Skeletal muscle tissue (tissue), 4 donors: Measurements from ENCODE around the gene FAM13B. TPM values are rescaled to one million over a fixed set of nuclear protein-coding genes. Genes with fewer than 3 reads are reported as not detected.

Source experiments
- H3K27ac ChIP-seq: one replicate; pipeline ENCODE4 v1.7.0; 2013; ENCODE audit warnings: mild to moderate bottlenecking, low read depth, low read length, inconsistent platforms
- H3K27me3 ChIP-seq, 3 donors: one replicate each; pipeline ENCODE4 v1.7.0; 2013; ENCODE audit warnings: low read length in 3 of 3; ENCODE audit not compliant: control insufficient read depth in 3 of 3, insufficient read depth in 3 of 3
- H3K36me3 ChIP-seq, 3 donors: one replicate each; pipeline ENCODE4 v1.7.0; 2013; ENCODE audit warnings: low read length in 3 of 3; ENCODE audit not compliant: control insufficient read depth in 3 of 3, insufficient read depth in 3 of 3
- H3K4me1 ChIP-seq, 3 donors: one replicate each; pipeline ENCODE4 v1.7.0; 2013; ENCODE audit warnings: low read length in 3 of 3, mild to moderate bottlenecking in 3 of 3; ENCODE audit not compliant: control insufficient read depth in 3 of 3, insufficient read depth in 3 of 3
- H3K4me3 ChIP-seq, 3 donors: one replicate each; pipeline ENCODE4 v1.7.0; 2013; ENCODE audit warnings: low read length in 3 of 3
- H3K9ac ChIP-seq, 3 donors: one replicate each; pipeline ENCODE4 v1.7.0; 2013; ENCODE audit warnings: low read length in 3 of 3, mild to moderate bottlenecking in 3 of 3, moderate library complexity in 2 of 3, low read depth in 1 of 3
- H3K9me3 ChIP-seq, 3 donors: one replicate each; pipeline ENCODE4 v1.7.0; 2013; ENCODE audit warnings: low read length in 3 of 3; ENCODE audit not compliant: control insufficient read depth in 3 of 3
- total RNA-seq: library from RNA; depleted of rRNA; stranded (reverse); fragments of >200 nt; gene quantifications from one replicate; pipeline ENCODE4 v1.2.3, GENCODE V29; 2014
- donor health status: Osteomylitis.

FAM13B gene
- total RNA-seq, 1 donor from 2014 or later, result 43.8 TPM

DNA sequence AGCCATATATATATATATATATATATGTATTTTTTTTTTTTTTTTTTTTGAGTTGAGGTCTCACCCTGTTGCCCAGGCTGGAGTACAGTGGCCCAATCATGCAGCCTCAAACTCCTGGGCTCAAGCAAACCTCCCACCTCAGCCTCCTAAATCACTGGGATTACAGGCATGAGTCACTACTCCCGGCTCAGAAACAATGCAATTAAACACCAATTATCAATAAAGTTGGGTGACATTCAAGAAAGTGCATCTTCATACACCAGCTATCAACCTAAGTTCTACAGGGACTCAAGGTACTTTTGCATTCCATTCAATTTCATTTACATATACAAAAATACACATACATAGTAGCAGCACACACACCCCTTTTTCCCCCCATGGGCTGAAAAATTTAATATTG is 7.6 kb downstream of the FAM13B start:
- no peaks in the 10 kb centered on the region for H3K9me3 ChIP-seq
- H3K4me3 ChIP-seq, result no peak overlapping the region
- no peak overlapping the region for H3K9ac ChIP-seq
- H3K27ac ChIP-seq, result no peak overlapping the region
- no peaks in the 10 kb centered on the region for H3K27me3 ChIP-seq
- no peaks in the 10 kb centered on the region for H3K36me3 ChIP-seq
- H3K4me1 ChIP-seq, result peaks cover 6 to 14% (median 6%) of the 10 kb centered on the region in 3 donors

DNA sequence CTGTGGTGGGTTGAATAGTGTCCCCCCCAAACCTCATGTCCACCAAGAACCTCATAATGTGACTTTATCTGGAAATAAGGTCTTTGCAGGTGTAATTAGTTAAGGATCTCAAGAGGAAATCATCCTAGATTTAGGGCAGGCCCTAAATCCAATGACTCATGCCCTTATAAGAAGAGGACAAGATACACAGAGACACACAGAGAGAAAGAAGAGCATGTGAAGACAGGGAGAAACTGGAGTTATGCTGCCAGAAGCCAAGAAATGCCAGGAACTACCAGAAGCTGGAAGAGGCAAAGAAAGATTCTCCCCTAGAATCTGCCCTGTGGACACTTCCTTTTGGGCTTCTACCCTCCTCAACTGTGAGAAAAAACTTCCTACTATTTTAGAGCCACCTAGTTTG is 8.8 kb downstream of the FAM13B start:
- Histone ChIP-seq H3K4me1 (peaks cover 6% of the 10 kb centered on the region in 3 donors), H3K36me3 (peaks cover 0 to 3% (median 0%) of the 10 kb centered on the region in 3 donors), H3K9ac (no peak overlapping the region), H3K4me3 (no peak overlapping the region), H3K9me3 (no peaks in the 10 kb centered on the region), H3K27ac (no peak overlapping the region), H3K27me3 (no peaks in the 10 kb centered on the region)

DNA sequence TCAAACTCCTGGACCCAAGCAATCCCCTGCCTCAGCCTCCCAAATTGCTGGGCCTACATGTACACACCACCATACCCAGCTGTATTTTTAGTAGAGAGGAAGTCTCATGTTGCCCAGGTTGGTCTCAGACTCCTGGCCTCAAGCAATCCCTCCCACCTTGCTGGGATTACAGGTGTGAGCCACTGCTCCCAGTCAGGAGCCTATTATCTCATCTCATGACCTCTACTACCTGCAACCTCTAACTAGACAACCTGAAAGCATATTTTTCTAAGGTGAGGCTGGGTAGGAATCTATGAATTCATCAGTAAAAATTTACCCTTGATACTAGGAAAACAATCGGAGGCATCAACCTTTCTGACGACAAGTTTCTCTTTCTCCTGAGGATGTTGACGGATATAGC is 10.0 kb downstream of the FAM13B start:
- no peak overlapping the region for H3K9ac ChIP-seq
- peaks cover 2 to 11% (median 5%) of the 10 kb centered on the region in 3 donors for H3K36me3 ChIP-seq
- no peaks in the 10 kb centered on the region for H3K9me3 ChIP-seq
- H3K4me1 ChIP-seq, result peaks cover 6% of the 10 kb centered on the region in 3 donors
- no peak overlapping the region for H3K27ac ChIP-seq
- H3K27me3 ChIP-seq, result no peaks in the 10 kb centered on the region
- no peak overlapping the region for H3K4me3 ChIP-seq

DNA sequence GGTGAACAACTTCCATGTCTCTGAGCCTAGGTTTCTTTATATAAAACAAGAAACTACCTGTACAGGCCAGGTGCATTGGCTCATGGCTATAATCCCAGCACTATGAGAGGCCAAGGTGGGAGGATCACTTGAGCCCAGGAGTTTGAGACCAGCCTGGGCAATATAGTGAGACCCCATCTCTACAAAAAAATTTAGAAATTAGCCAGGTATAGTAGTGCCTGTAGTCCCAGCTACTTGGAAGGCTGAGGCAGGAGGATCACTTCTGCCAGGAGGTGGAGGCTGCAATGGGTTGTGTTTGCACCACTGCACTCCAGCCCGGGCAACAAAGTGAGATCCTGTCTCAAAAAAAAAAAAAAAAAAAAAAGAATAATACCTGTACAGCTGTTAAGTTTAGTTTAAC is 11.1 kb downstream of the FAM13B start:
- H3K4me1 ChIP-seq, result peaks cover 6% of the 10 kb centered on the region in 3 donors
- H3K36me3 ChIP-seq, result peaks cover 2 to 12% (median 8%) of the 10 kb centered on the region in 3 donors
- H3K27ac ChIP-seq, result no peak overlapping the region
- H3K9ac ChIP-seq, result no peak overlapping the region
- no peaks in the 10 kb centered on the region for H3K9me3 ChIP-seq
- H3K27me3 ChIP-seq, result no peaks in the 10 kb centered on the region
- no peak overlapping the region for H3K4me3 ChIP-seq

DNA sequence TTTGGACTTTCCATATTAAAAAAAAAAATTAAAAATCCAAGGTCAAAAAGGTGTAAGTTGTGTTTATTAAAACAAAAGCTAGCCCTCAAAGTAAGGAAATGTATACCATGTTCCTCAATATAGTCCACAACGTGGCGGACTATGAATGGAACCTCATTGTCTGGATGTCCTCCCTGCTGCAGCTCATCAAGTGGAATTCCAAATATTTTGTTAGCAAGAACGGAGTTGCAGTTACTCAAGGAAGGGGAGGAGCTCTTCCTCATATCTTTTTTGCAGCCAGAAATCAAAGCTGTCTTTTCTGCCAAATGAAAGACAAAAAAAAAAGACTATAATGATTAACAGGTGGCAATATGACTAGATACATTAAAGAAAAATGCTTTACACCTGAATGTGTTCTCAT is 14.0 kb downstream of the FAM13B start:
- Histone ChIP-seq H3K27ac (no peak overlapping the region), H3K4me3 (no peak overlapping the region), H3K9me3 (no peaks in the 10 kb centered on the region), H3K36me3 (peaks cover 2 to 18% (median 17%) of the 10 kb centered on the region in 3 donors), H3K27me3 (no peaks in the 10 kb centered on the region), H3K9ac (no peak overlapping the region), H3K4me1 (peaks cover 2 to 6% (median 2%) of the 10 kb centered on the region in 3 donors)

DNA sequence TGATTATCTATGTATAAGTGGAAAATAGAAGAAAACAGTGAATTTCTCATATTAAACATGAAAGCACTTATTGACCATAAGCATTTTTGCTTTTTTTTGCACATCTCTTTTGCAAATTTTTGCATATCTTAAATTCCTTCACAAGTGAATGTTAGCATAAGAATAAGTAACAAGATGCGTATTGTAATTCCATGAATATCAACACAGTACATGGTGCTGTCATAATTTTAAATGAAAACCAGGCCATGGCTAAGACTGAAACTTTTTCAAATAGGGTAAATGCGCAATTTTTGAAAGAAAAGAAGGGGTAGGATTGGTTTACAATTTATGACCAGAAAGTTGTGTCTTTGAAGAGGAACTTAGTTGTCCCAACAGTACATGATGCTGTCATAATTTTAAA is 17.0 kb downstream of the FAM13B start:
- H3K27ac ChIP-seq, result no peak overlapping the region
- H3K9ac ChIP-seq, result no peak overlapping the region
- H3K36me3 ChIP-seq, result peaks cover 2 to 24% (median 18%) of the 10 kb centered on the region in 3 donors
- H3K27me3 ChIP-seq, result no peaks in the 10 kb centered on the region
- no peak overlapping the region for H3K4me3 ChIP-seq
- H3K9me3 ChIP-seq, result no peaks in the 10 kb centered on the region
- no peaks in the 10 kb centered on the region for H3K4me1 ChIP-seq

DNA sequence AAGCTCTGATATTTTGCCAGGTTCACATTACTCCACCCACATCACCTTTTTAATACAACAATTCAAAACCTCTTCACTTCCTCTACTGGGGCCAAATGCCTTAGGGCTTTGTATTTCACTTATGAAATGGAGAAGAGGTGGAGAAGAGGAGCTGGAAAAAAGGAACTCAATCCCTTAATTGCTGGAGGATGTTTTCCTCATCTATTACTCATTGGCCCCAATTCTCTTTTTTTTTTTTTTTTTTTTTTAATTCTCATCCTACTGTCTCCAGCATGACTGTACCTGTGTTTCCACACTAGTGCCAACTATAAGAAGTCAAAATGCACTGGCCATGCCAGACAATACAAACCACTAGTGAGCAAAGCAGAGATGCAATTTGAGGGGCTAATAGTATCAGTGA is 20.9 kb downstream of the FAM13B start:
- no peak overlapping the region for H3K4me3 ChIP-seq
- H3K9ac ChIP-seq, result no peak overlapping the region
- H3K36me3 ChIP-seq, result peaks cover 3 to 37% (median 18%) of the 10 kb centered on the region in 3 donors

DNA sequence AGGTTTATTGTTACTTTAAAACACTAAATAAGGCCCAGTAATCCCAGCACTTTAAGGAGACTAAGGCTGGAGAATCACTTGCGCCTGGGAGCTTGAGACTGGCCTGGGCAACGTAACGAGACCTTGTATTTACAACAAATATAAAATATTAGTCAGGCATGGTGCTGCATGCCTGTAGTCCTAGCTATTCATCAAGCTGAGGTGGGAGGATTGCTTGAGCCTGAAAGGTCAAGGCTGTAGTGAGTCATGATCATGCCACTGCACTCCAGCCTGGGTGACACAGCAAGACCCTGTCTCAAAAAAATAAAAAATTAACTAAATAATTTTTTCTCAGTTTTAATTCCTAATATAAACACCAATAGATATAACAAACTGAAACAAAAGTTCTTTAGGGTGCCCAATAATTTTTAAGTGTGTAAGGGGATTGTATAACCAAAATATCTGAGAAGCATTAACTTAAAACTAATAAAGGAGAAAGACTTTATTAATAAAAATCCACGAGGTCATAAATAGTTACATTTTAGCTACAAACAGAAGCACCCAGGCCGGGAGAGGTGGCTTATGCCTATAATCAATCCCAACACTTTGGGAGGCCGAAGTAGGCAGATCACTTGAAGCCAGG is 32.7 kb downstream of the FAM13B start:
- no peak overlapping the region for H3K9ac ChIP-seq
- no peak overlapping the region for H3K4me3 ChIP-seq
- H3K4me1 ChIP-seq, result no peaks in the 10 kb centered on the region
- no peak overlapping the region for H3K27ac ChIP-seq
- H3K9me3 ChIP-seq, result no peaks in the 10 kb centered on the region
- no peaks in the 10 kb centered on the region for H3K27me3 ChIP-seq
- H3K36me3 ChIP-seq, result peaks cover 3 to 10% (median 7%) of the 10 kb centered on the region in 3 donors

More for the DNA sequence above, 20.9 kb downstream of the FAM13B start:
- no peaks in the 10 kb centered on the region for H3K4me1 ChIP-seq
- H3K9me3 ChIP-seq, result no peaks in the 10 kb centered on the region
- no peaks in the 10 kb centered on the region for H3K27me3 ChIP-seq
- no peak overlapping the region for H3K27ac ChIP-seq

DNA sequence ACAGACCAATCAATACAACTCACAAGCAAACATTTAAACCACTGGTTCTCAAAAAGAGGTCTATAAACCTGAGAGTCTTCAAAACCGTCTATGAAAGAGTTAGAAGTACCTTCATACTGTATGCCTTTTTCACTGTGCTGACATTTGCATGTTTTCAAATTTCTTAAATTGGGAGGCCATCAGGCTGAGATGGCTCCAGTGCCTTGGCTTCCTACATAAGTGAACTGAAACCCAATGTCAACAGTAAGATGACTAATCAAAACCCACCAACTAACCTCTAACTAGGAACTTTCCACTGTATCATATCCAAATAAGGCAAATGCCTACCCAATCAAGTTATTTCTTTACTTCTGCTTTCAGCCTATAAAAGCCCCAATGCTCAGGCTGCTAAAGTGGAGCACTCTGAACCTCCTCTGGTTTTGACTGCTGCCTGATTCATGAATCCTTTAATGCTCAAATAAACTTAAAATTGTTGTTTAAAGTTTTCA is 35.1 kb downstream of the FAM13B start:
- Histone ChIP-seq H3K9me3 (no peaks in the 10 kb centered on the region), H3K27me3 (no peaks in the 10 kb centered on the region), H3K27ac (no peak overlapping the region), H3K36me3 (peaks cover 3 to 10% (median 3%) of the 10 kb centered on the region in 3 donors), H3K9ac (no peak overlapping the region), H3K4me3 (no peak overlapping the region), H3K4me1 (no peaks in the 10 kb centered on the region)

DNA sequence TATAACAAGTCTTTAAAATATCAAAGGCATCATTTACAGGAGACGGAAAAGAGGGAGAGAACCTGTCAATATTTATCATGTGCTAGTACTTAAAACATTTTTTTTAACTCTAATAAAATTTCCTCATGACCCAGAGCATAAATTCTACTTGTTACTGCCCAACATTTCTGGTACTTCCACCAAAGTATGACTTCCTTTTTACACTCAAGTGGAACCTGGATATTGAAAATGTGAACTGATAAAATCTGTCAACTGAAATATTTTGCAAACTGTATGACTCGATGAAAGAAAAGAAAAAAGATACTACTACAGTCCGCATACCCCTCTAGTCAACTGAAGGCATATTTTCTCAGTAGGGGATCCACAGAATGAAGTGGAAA is 37.1 kb downstream of the FAM13B start:
- no peaks in the 10 kb centered on the region for H3K4me1 ChIP-seq
- H3K27ac ChIP-seq, result no peak overlapping the region
- peaks cover 3 to 10% (median 3%) of the 10 kb centered on the region in 3 donors for H3K36me3 ChIP-seq
- H3K9ac ChIP-seq, result no peak overlapping the region
- no peaks in the 10 kb centered on the region for H3K9me3 ChIP-seq
- no peaks in the 10 kb centered on the region for H3K27me3 ChIP-seq
- H3K4me3 ChIP-seq, result no peak overlapping the region
